K562 (cell line): ENCODE results near the gene LY6G6C. TPM values are rescaled to one million over a fixed set of nuclear protein-coding genes. Genes with fewer than 3 reads are reported as not detected.

Source experiments
- ELF2 ChIP-seq: fragments of 250-450 bp; sonication (Bioruptor Pico); IDR thresholded peaks from 2 replicates; pipeline ENCODE4 v1.5.0; 2021; ENCODE audit warnings: mild to moderate bottlenecking
- HDGF ChIP-seq: fragments of 450-650 bp; IDR thresholded peaks from 2 replicates; pipeline ENCODE4 v1.6.1; 2016
- HMGN3 ChIP-seq: IDR thresholded peaks from 2 replicates; pipeline ENCODE4 v1.6.1; 2011; ENCODE audit warnings: borderline replicate concordance, low read depth, mild to moderate bottlenecking, mixed read lengths, low read length; ENCODE audit not compliant: insufficient read length; ENCODE audit errors: extremely low read depth
- MAFK ChIP-seq: IDR thresholded peaks from 2 replicates; pipeline ENCODE4 v1.6.1; 2011; ENCODE audit warnings: low read length, improper control_type of control experiment
- MTA1 ChIP-seq: fragments of 450-650 bp; IDR thresholded peaks from 2 replicates; pipeline ENCODE4 v1.6.1; 2017; ENCODE audit warnings: borderline replicate concordance
- NFE2 ChIP-seq: IDR thresholded peaks from 2 replicates; pipeline ENCODE4 v1.6.1; 2014; ENCODE audit warnings: antibody characterized with exemption, low read depth
- NFIC ChIP-seq: fragments of 450-650 bp; IDR thresholded peaks from 2 replicates; pipeline ENCODE4 v1.6.1; 2017; ENCODE audit warnings: mild to moderate bottlenecking, inconsistent platforms
- NR1H2 ChIP-seq: sonication (generic); formaldehyde crosslinking; IDR thresholded peaks from 2 replicates; pipeline ENCODE4 v1.4.0; 2020; ENCODE audit warnings: mild to moderate bottlenecking, missing genetic modification reagents
- PHB2 ChIP-seq: fragments of 450-650 bp; IDR thresholded peaks from 2 replicates; pipeline ENCODE4 v1.6.1; 2017; ENCODE audit warnings: low read depth
- POLR2AphosphoS2 ChIP-seq: IDR thresholded peaks from 2 replicates; pipeline ENCODE4 v1.6.1; 2012; ENCODE audit warnings: low read length, improper control_type of control experiment
- RBM39 ChIP-seq: fragments of 200-400 bp; formaldehyde crosslinking; optimal IDR thresholded peaks from 2 replicates; pipeline ENCODE3; 2018; ENCODE audit warnings: low read depth, low read length
- SMAD4 ChIP-seq: fragments of 250-450 bp; sonication (Bioruptor Pico); conservative IDR thresholded peaks from 2 replicates; pipeline ENCODE4 v1.8.0; 2021; ENCODE audit warnings: inconsistent platforms, mild to moderate bottlenecking, moderate library complexity
- SMARCA5 ChIP-seq: fragments of 450-650 bp; IDR thresholded peaks from 2 replicates; pipeline ENCODE4 v1.6.1; 2016
- SNRNP70 ChIP-seq: fragments of 200-400 bp; formaldehyde crosslinking; optimal IDR thresholded peaks from 2 replicates; pipeline ENCODE3; 2017; ENCODE audit warnings: low read depth, low read length
- YY1 ChIP-seq, 3 experiments: IDR thresholded peaks; 2 replicates each; pipeline ENCODE4 v1.6.1; 2011; ENCODE audit warnings: low read length in 2 of 3, mild to moderate bottlenecking in 2 of 3, moderate library complexity in 2 of 3, borderline replicate concordance in 1 of 3, control low read depth in 1 of 3, low read depth in 1 of 3; ENCODE audit not compliant: insufficient read depth in 3 of 3, insufficient replicate concordance in 2 of 3, control insufficient read depth in 1 of 3, insufficient read length in 1 of 3; ENCODE audit errors: extremely low read depth in 1 of 3
- ZNF311 ChIP-seq: fragments of 250-450 bp; sonication (Bioruptor Pico); IDR thresholded peaks from 2 replicates; pipeline ENCODE4 v1.4.0; 2020; ENCODE audit warnings: mild to moderate bottlenecking, moderate library complexity
- ZNF41 ChIP-seq: fragments of 250-450 bp; sonication (Bioruptor Pico); conservative IDR thresholded peaks from 2 replicates; pipeline ENCODE4 v1.4.0; 2020; ENCODE audit warnings: mild to moderate bottlenecking
- ZNF431 ChIP-seq: sonication (generic); formaldehyde crosslinking; IDR thresholded peaks from 2 replicates; pipeline ENCODE4 v1.8.0; 2022; ENCODE audit warnings: mild to moderate bottlenecking, missing genetic modification reagents
- polyA plus RNA-seq, 8 experiments: library from polyadenylated mRNA; depleted of rRNA in 4 of 8; stranded (reverse) in 5 of 8; unstranded in 3 of 8; fragments of >200 nt; fragmentation: Nextera tagmentation in 2 of 8; fragmentation: Illumina TruSeq in 1 of 8; extraction: Ambion mirVana in 2 of 8; extraction: Trizol in 1 of 8; gene quantifications; 2 replicates each; pipeline versions ENCODE4 v1.2.1 to v1.2.3, GENCODE V29; 2011 to 2014; ENCODE audit warnings: inconsistent platforms in 1 of 8, missing spikeins in 1 of 8
- total RNA-seq, 7 experiments: library from RNA; depleted of rRNA in 6 of 7; stranded (reverse); fragments of >200 nt in 6 of 7; fragmentation: Illumina TruSeq in 2 of 7; extraction: Trizol in 2 of 7; gene quantifications; 2 replicates each; pipeline versions ENCODE4 v1.2.1 to v1.2.3, GENCODE V29; 2011 to 2021; ENCODE audit warnings: low replicate concordance in 1 of 7
- TF ChIP-seq, protein P1 (sequence below), 2 experiments: fragments of 250-450 bp in 1 of 2; fragments of 450-650 bp in 1 of 2; sonication (Bioruptor Pico) in 1 of 2; IDR thresholded peaks; 2 replicates each; pipeline versions ENCODE4 v1.6.1 to v1.8.0; 2016 to 2021; ENCODE audit warnings: mild to moderate bottlenecking in 2 of 2, moderate library complexity in 2 of 2, missing compliant biosample characterization in 1 of 2, missing genetic modification characterization in 1 of 2
- TF ChIP-seq, protein P2 (sequence below): sonication (generic); formaldehyde crosslinking; IDR thresholded peaks from 2 replicates; pipeline ENCODE4 v1.8.0; 2022; ENCODE audit warnings: mild to moderate bottlenecking, low read depth, missing genetic modification reagents
- TF ChIP-seq, protein P3 (sequence below): fragments of 250-450 bp; sonication (Bioruptor Pico); IDR thresholded peaks from 2 replicates; pipeline ENCODE4 v1.9.0; 2021; ENCODE audit warnings: mild to moderate bottlenecking, inconsistent platforms
- TF ChIP-seq, protein P4 (sequence below): sonication (generic); formaldehyde crosslinking; IDR thresholded peaks from 2 replicates; pipeline ENCODE4 v1.8.0; 2022; ENCODE audit warnings: mild to moderate bottlenecking, missing genetic modification reagents, borderline replicate concordance

The LY6G6C gene
- total and polyA plus RNA-seq, 9 of the 15 experiments (the other 6 are each of a cell fraction or from before 2014, with no cell fraction given), result 0.06 to 0.20 TPM; not detected in 7

DNA sequence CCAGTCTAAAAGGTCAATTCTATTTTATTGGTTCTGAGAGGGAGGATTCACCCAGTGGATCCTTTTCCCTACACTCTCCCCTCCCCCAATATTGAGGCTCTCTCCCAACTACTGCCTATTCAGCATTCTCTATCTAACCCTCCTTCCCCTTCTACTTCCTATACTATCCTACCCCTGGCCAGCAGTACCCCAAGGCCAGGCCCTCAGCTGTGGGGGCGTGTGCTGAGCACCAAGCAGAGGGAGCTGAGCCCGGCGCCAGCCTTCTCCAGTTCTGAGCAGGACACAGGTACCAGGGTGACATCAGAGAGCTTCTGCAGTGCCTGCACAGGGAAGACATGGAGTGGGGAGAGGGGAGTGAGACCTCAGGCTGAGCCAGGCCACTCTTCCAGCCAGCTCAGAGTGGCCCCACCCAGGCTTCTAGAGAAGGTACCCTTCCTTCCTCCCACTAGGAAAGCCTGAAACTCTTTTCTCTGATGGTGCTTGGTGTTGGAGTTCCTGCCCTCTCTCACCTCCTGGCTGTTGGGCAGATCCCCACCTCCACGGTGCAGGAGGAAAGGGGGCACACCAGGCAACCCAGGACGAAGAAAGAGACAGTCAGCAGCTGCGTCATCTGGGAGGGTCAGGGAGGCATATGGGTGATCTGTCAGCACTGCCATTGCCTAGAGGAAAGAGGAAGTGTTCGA lies 5.6 kb upstream of the LY6G6C start (continued):
- TF ChIP-seq YY1 (IDR thresholded peaks at IDR 0.05; ENCODE audit: borderline replicate concordance in 1 of 3, control insufficient read depth in 1 of 3, extremely low read depth in 1 of 3, insufficient read depth in 3 of 3, insufficient read length in 1 of 3, insufficient replicate concordance in 2 of 3, low read depth in 1 of 3, low read length in 2 of 3) (peak in 1 of 3 experiments; percentile 48), ELF2 (CRISPR knock-in tag) (peak; percentile 56; the same call in 1 of the 2 replicates), PHB2 (0 out of 2 replicates have a peak, but pooled peaks have one; percentile 5), NFIC (no peak), MTA1 (no peak), SMAD4 (peak; percentile 59; the same call in 1 of the 2 replicates), SMARCA5 (peak; percentile 52; the same call in 1 of the 2 replicates), SNRNP70 (peak; percentile 27), HMGN3 (peak; percentile 8), NFE2 (peak; percentile 75), NR1H2 (CRISPR knock-in tag) (no peak), ZNF41 (CRISPR knock-in tag) (no peak), HDGF (peak; percentile 62; the same call in 1 of the 2 replicates), ZNF311 (CRISPR knock-in tag) (no peak), POLR2AphosphoS2 (no peak), RBM39 (no peak), MAFK (peak; percentile 66; the same call in 1 of the 2 replicates), ZNF431 (CRISPR knock-in tag) (no peak)
- TF ChIP-seq, protein P1, sequence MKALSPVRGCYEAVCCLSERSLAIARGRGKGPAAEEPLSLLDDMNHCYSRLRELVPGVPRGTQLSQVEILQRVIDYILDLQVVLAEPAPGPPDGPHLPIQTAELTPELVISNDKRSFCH (CRISPR knock-in tag; IDR thresholded peaks at IDR 0.05), result no peak
- TF ChIP-seq, protein P1 (tag; IDR thresholded peaks at IDR 0.05), result peak; percentile 51; the same call in 1 of the 2 replicates
- TF ChIP-seq, protein P2, sequence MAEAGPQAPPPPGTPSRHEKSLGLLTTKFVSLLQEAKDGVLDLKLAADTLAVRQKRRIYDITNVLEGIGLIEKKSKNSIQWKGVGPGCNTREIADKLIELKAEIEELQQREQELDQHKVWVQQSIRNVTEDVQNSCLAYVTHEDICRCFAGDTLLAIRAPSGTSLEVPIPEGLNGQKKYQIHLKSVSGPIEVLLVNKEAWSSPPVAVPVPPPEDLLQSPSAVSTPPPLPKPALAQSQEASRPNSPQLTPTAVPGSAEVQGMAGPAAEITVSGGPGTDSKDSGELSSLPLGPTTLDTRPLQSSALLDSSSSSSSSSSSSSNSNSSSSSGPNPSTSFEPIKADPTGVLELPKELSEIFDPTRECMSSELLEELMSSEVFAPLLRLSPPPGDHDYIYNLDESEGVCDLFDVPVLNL, result 0 out of 2 replicates have a peak, but pooled peaks have one; percentile 40
- TF ChIP-seq, protein P3, sequence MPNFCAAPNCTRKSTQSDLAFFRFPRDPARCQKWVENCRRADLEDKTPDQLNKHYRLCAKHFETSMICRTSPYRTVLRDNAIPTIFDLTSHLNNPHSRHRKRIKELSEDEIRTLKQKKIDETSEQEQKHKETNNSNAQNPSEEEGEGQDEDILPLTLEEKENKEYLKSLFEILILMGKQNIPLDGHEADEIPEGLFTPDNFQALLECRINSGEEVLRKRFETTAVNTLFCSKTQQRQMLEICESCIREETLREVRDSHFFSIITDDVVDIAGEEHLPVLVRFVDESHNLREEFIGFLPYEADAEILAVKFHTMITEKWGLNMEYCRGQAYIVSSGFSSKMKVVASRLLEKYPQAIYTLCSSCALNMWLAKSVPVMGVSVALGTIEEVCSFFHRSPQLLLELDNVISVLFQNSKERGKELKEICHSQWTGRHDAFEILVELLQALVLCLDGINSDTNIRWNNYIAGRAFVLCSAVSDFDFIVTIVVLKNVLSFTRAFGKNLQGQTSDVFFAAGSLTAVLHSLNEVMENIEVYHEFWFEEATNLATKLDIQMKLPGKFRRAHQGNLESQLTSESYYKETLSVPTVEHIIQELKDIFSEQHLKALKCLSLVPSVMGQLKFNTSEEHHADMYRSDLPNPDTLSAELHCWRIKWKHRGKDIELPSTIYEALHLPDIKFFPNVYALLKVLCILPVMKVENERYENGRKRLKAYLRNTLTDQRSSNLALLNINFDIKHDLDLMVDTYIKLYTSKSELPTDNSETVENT (CRISPR knock-in tag), result peak; percentile 11; the same call in 1 of the 2 replicates
- TF ChIP-seq, protein P4, sequence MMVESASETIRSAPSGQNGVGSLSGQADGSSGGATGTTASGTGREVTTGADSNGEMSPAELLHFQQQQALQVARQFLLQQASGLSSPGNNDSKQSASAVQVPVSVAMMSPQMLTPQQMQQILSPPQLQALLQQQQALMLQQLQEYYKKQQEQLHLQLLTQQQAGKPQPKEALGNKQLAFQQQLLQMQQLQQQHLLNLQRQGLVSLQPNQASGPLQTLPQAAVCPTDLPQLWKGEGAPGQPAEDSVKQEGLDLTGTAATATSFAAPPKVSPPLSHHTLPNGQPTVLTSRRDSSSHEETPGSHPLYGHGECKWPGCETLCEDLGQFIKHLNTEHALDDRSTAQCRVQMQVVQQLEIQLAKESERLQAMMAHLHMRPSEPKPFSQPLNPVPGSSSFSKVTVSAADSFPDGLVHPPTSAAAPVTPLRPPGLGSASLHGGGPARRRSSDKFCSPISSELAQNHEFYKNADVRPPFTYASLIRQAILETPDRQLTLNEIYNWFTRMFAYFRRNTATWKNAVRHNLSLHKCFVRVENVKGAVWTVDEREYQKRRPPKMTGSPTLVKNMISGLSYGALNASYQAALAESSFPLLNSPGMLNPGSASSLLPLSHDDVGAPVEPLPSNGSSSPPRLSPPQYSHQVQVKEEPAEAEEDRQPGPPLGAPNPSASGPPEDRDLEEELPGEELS (CRISPR knock-in tag), result no peak
